Kidney (tissue), 14 donors: ENCODE data around the gene BMF. TPM values are rescaled to one million over a fixed set of nuclear protein-coding genes. Genes with fewer than 3 reads are reported as not detected.
A peak's percentile ranks its signal among the peaks of the same experiment; 100 is the strongest.

Experiments used
- DNase-seq, 5 donors: peaks; one replicate each; pipeline ENCODE4 v3.0.0-alpha.2; 2013 to 2020
- FAIRE-seq: peaks from 2 replicates; lab custom pipeline; 2012; peaks lifted over from hg19 to GRCh38; lab: Jason Lieb, UNC
- H3K27ac ChIP-seq, 2 donors: one replicate each; pipeline ENCODE4 v1.7.0; 2013; ENCODE audit warnings: low read depth in 2 of 2, low read length in 2 of 2, inconsistent platforms in 1 of 2
- H3K27me3 ChIP-seq: one replicate; pipeline ENCODE4 v1.7.1; 2013; ENCODE audit warnings: low read length, inconsistent platforms; ENCODE audit not compliant: control insufficient read depth, insufficient read depth
- H3K36me3 ChIP-seq, 3 donors: one replicate each; pipeline versions ENCODE4 v1.7.0 to v1.7.1; 2013; ENCODE audit warnings: low read length in 3 of 3, control low read depth in 1 of 3, inconsistent platforms in 1 of 3; ENCODE audit not compliant: insufficient read depth in 3 of 3, control insufficient read depth in 2 of 3
- H3K4me1 ChIP-seq, 3 donors: one replicate each; pipeline versions ENCODE4 v1.7.0 to v1.7.1; 2013; ENCODE audit warnings: low read length in 3 of 3, inconsistent platforms in 1 of 3, low read depth in 1 of 3; ENCODE audit not compliant: control insufficient read depth in 2 of 3, insufficient read depth in 2 of 3
- H3K4me3 ChIP-seq, 3 donors: one replicate each; pipeline versions ENCODE4 v1.7.0 to v1.8.1; 2013; ENCODE audit warnings: low read length in 3 of 3, control low read depth in 1 of 3, inconsistent platforms in 1 of 3
- H3K9ac ChIP-seq, 3 donors: one replicate each; pipeline versions ENCODE4 v1.7.0 to v1.7.1; 2013; ENCODE audit warnings: low read length in 3 of 3, control low read depth in 1 of 3, inconsistent platforms in 1 of 3
- H3K9me3 ChIP-seq, 3 donors: one replicate each; pipeline versions ENCODE4 v1.7.0 to v1.7.1; 2013; ENCODE audit warnings: low read length in 3 of 3, control low read depth in 1 of 3, inconsistent platforms in 1 of 3; ENCODE audit not compliant: control insufficient read depth in 2 of 3, insufficient read depth in 1 of 3
- CTCF ChIP-seq: IDR thresholded peaks from 3 replicates; pipeline ENCODE4 v1.5.1; 2012; ENCODE audit warnings: mild to moderate bottlenecking, moderate library complexity, borderline replicate concordance; ENCODE audit not compliant: insufficient read depth; ENCODE audit errors: extremely low read depth
- intact Hi-C: fragments of 100-400 bp; cut with DNase I; formaldehyde crosslinking; loops from one replicate; pipeline ENCODE4 v1.11.1; 2022
- polyA plus RNA-seq: library from polyadenylated mRNA; stranded (reverse); fragments of 350-450 nt; fragmentation: Illumina TruSeq; extraction: RNeasy Lipid Tissue Mini Kit (QIAGEN cat#74804); gene quantifications from one replicate; pipeline ENCODE4 v1.2.3, GENCODE V29; 2014; ENCODE audit warnings: low read depth, low replicate concordance; ENCODE audit not compliant: insufficient read depth
- total RNA-seq: library from RNA; stranded (reverse); fragmentation: NEBNext Ultra II Directional; extraction: Animal tissue kit (Norgen Biotek cat#: 25700); gene quantifications from one replicate; pipeline ENCODE4 v1.2.1, GENCODE V29; 2021
- donor health status: control.
- donor health status: control.
- donor health status: control.
- donor health status: control.
- donor health status: control.
- donor health status: DM: yes; HTN: yes; CAD: no.
- donor health status: Normal renal cell carcinoma (clear cell type).

Gene BMF
- total and polyA plus RNA-seq, 2 donors from 2014 or later, result 3.6 to 19.7 TPM

- intact Hi-C loops, result no loop called here
- H3K4me3 ChIP-seq, result no peak overlapping the region
- peaks cover 16 to 44% (median 41%) of the 10 kb centered on the region in 3 donors for H3K4me1 ChIP-seq
- H3K27me3 ChIP-seq, result no peaks in the 10 kb centered on the region
- peak overlapping the region; percentile 5 to 53 for H3K27ac ChIP-seq
- DNase-seq, result peak in 2 of 5 donors; percentile 77 to 83
- H3K9me3 ChIP-seq, result no peaks in the 10 kb centered on the region
- H3K9ac ChIP-seq, result no peak overlapping the region
- no peak for TF ChIP-seq CTCF
- FAIRE-seq, result no peak
- no peaks in the 10 kb centered on the region for H3K36me3 ChIP-seq
Observed at GRCh38 chr15:40087991-40088928, 20.4 kb downstream of the BMF start.

GRCh38 chr15:40087068-40087810 lies 21.4 kb downstream of the BMF start:
- H3K36me3 ChIP-seq, result no peaks in the 10 kb centered on the region
- H3K9me3 ChIP-seq, result no peaks in the 10 kb centered on the region
- DNase-seq (peak in 3 of 5 donors; percentile 59 to 63 (median 62)), FAIRE-seq (no peak)
- H3K4me3 ChIP-seq, result no peak overlapping the region
- no peaks in the 10 kb centered on the region for H3K27me3 ChIP-seq
- H3K27ac ChIP-seq, result no peak overlapping the region
- intact Hi-C loops, result no loop called here
- H3K9ac ChIP-seq, result no peak overlapping the region
- peaks cover 14 to 43% (median 39%) of the 10 kb centered on the region in 3 donors for H3K4me1 ChIP-seq
- no peak for TF ChIP-seq CTCF

- Histone ChIP-seq H3K4me1 (peaks cover 5 to 44% (median 41%) of the 10 kb centered on the region in 3 donors), H3K9me3 (no peaks in the 10 kb centered on the region), H3K4me3 (no peak overlapping the region), H3K27me3 (no peaks in the 10 kb centered on the region), H3K36me3 (no peaks in the 10 kb centered on the region), H3K9ac (no peak overlapping the region), H3K27ac (no peak overlapping the region)
- DNase-seq, result peak in 2 of 5 donors; percentile 37 to 43
- TF ChIP-seq CTCF, result no peak
- intact Hi-C loops, result no loop called here
- no peak for FAIRE-seq
Observed at GRCh38 chr15:40085266-40085665, 23.4 kb downstream of the BMF start.
